Hematopoietic multipotent progenitor cell treated with erythropoietin and hydrocortisone succinate and interleukin-3 and kit ligand, for 4 days (in vitro differentiated cells): ENCODE results near the gene ETFB.

Experiments
- DNase-seq: peaks from one replicate; pipeline ENCODE4 v3.0.0-alpha.2; 2015

The ETFB gene

GRCh38 chr19:51372649-51373504 lies 6.7 kb upstream of the ETFB start, which contains the start of gene NKG7:
NKG7 (minus strand) TSS chr19:51372654; CDS start chr19:51372535, 119 bp downstream.
- DNase-seq: peak; percentile 93

- DNase-seq: no peak
These were observed 5.9 kb upstream of the ETFB start for GRCh38 chr19:51372021-51372648.

- no peak for DNase-seq
These were observed 5.0 kb upstream of the ETFB start for GRCh38 chr19:51371186-51371690.

- no peak for DNase-seq
These were observed 4.0 kb upstream of the ETFB start for GRCh38 chr19:51370230-51370629.

- DNase-seq: peak; percentile 68
These were observed 2.4 kb upstream of the ETFB start, which contains the start of gene CLDND2 for GRCh38 chr19:51368366-51369282. CLDND2 (minus strand) TSS chr19:51369003; CDS start chr19:51368577, 426 bp downstream.

GRCh38 chr19:51367565-51368365 lies 1.6 kb upstream of the ETFB start:
- peak; percentile 100 for DNase-seq

- DNase-seq: no peak
These were observed 1.0 kb upstream of the ETFB start for GRCh38 chr19:51367255-51367564.

GRCh38 chr19:51366389-51367254 lies 434 bp upstream of the ETFB start:
- peak; percentile 100 for DNase-seq

GRCh38 chr19:51365211-51365964 lies 800 bp downstream of the ETFB start:
- peak; percentile 65 for DNase-seq

GRCh38 chr19:51364200-51365106 lies 1.7 kb downstream of the ETFB start:
- DNase-seq: no peak

- no peak for DNase-seq
These were observed 4.9 kb downstream of the ETFB start for GRCh38 chr19:51361239-51361638.

GRCh38 chr19:51359294-51359693 lies 6.9 kb downstream of the ETFB start:
- no peak for DNase-seq

GRCh38 chr19:51357952-51358351 lies 8.2 kb downstream of the ETFB start:
- DNase-seq: no peak

- DNase-seq: no peak
These were observed 9.9 kb downstream of the ETFB start for GRCh38 chr19:51356159-51356801.

GRCh38 chr19:51354742-51355148 lies 11.4 kb downstream of the ETFB start:
- DNase-seq: peak; percentile 69

- DNase-seq: no peak
These were observed 12.0 kb downstream of the ETFB start for GRCh38 chr19:51354103-51354741.

GRCh38 chr19:51352783-51353360 lies 13.3 kb downstream of the ETFB start:
- DNase-seq: no peak
